ENCODE results near the gene CCDC74B. TPM values are rescaled to one million over a fixed set of nuclear protein-coding genes. Genes with fewer than 3 reads are reported as not detected.
"Not testable (repeated sequence)": the region's sequence is repeated elsewhere in the genome, so short reads cannot be mapped to it uniquely, and the experiment has no call there.

CCDC74B gene
- total RNA-seq, 1 donor = 5.4 TPM

GRCh38 chr2:130139331-130140280 lies 5.3 kb downstream of the CCDC74B start:
- not testable (repeated sequence) for H3K36me3 ChIP-seq (ENCODE audit: insufficient read depth, low read length); H3K27ac ChIP-seq (ENCODE audit: low read depth, low read length); H2AFZ ChIP-seq (ENCODE audit: low read length); H3K4me3 ChIP-seq (ENCODE audit: insufficient read depth, low read length); H3K79me2 ChIP-seq (ENCODE audit: insufficient read depth, low read length); DNase-seq (ENCODE audit: insufficient read length, low spot score, missing footprints); H4K20me1 ChIP-seq (ENCODE audit: insufficient read depth, low read length); H3K4me1 ChIP-seq (ENCODE audit: insufficient read depth, low read length); H3K4me2 ChIP-seq (ENCODE audit: insufficient read depth, low read length); H3K9me3 ChIP-seq (ENCODE audit: low read depth, low read length); H3K27me3 ChIP-seq (ENCODE audit: insufficient read depth, low read length)

- not testable (repeated sequence) for H3K4me3 ChIP-seq (ENCODE audit: insufficient read depth, low read length); H3K27ac ChIP-seq (ENCODE audit: low read depth, low read length); H3K79me2 ChIP-seq (ENCODE audit: insufficient read depth, low read length); H3K4me2 ChIP-seq (ENCODE audit: insufficient read depth, low read length); DNase-seq (ENCODE audit: insufficient read length, low spot score, missing footprints); H3K4me1 ChIP-seq (ENCODE audit: insufficient read depth, low read length); H2AFZ ChIP-seq (ENCODE audit: low read length); H3K9me3 ChIP-seq (ENCODE audit: low read depth, low read length); H3K27me3 ChIP-seq (ENCODE audit: insufficient read depth, low read length); H4K20me1 ChIP-seq (ENCODE audit: insufficient read depth, low read length); H3K36me3 ChIP-seq (ENCODE audit: insufficient read depth, low read length)
Measured at GRCh38 chr2:130138841-130139251, 6.1 kb downstream of the CCDC74B start.

- not testable (repeated sequence) for DNase-seq (ENCODE audit: insufficient read length, low spot score, missing footprints); H3K9me3 ChIP-seq (ENCODE audit: low read depth, low read length); H3K27ac ChIP-seq (ENCODE audit: low read depth, low read length); H3K4me3 ChIP-seq (ENCODE audit: insufficient read depth, low read length); H2AFZ ChIP-seq (ENCODE audit: low read length); H3K36me3 ChIP-seq (ENCODE audit: insufficient read depth, low read length); H3K27me3 ChIP-seq (ENCODE audit: insufficient read depth, low read length); H3K4me1 ChIP-seq (ENCODE audit: insufficient read depth, low read length); H4K20me1 ChIP-seq (ENCODE audit: insufficient read depth, low read length); H3K79me2 ChIP-seq (ENCODE audit: insufficient read depth, low read length); H3K4me2 ChIP-seq (ENCODE audit: insufficient read depth, low read length)
Measured at GRCh38 chr2:130138326-130138725, 6.6 kb downstream of the CCDC74B start.

GRCh38 chr2:130137118-130137517 lies 7.8 kb downstream of the CCDC74B start:
- H3K27me3 ChIP-seq (ENCODE audit: insufficient read depth, low read length); H3K79me2 ChIP-seq (ENCODE audit: insufficient read depth, low read length); DNase-seq (ENCODE audit: insufficient read length, low spot score, missing footprints); H3K4me1 ChIP-seq (ENCODE audit: insufficient read depth, low read length); H3K27ac ChIP-seq (ENCODE audit: low read depth, low read length); H3K4me3 ChIP-seq (ENCODE audit: insufficient read depth, low read length); H4K20me1 ChIP-seq (ENCODE audit: insufficient read depth, low read length); H3K36me3 ChIP-seq (ENCODE audit: insufficient read depth, low read length); H3K4me2 ChIP-seq (ENCODE audit: insufficient read depth, low read length); H2AFZ ChIP-seq (ENCODE audit: low read length); H3K9me3 ChIP-seq (ENCODE audit: low read depth, low read length): not testable (repeated sequence)

GRCh38 chr2:130136546-130136945 lies 8.4 kb downstream of the CCDC74B start:
- H3K4me3 ChIP-seq (ENCODE audit: insufficient read depth, low read length); H3K9me3 ChIP-seq (ENCODE audit: low read depth, low read length); H4K20me1 ChIP-seq (ENCODE audit: insufficient read depth, low read length); H3K36me3 ChIP-seq (ENCODE audit: insufficient read depth, low read length); H3K4me2 ChIP-seq (ENCODE audit: insufficient read depth, low read length); H3K27ac ChIP-seq (ENCODE audit: low read depth, low read length); H3K4me1 ChIP-seq (ENCODE audit: insufficient read depth, low read length); H3K27me3 ChIP-seq (ENCODE audit: insufficient read depth, low read length); DNase-seq (ENCODE audit: insufficient read length, low spot score, missing footprints); H3K79me2 ChIP-seq (ENCODE audit: insufficient read depth, low read length); H2AFZ ChIP-seq (ENCODE audit: low read length): not testable (repeated sequence)

GRCh38 chr2:130135692-130136541 lies 9.0 kb downstream of the CCDC74B start:
- Histone ChIP-seq H3K4me2 (ENCODE audit: insufficient read depth, low read length) (no peak overlapping the region), H3K36me3 (ENCODE audit: insufficient read depth, low read length) (no peaks in the 10 kb centered on the region), H3K9me3 (ENCODE audit: low read depth, low read length) (no peaks in the 10 kb centered on the region), H4K20me1 (ENCODE audit: insufficient read depth, low read length) (no peaks in the 10 kb centered on the region), H2AFZ (ENCODE audit: low read length) (no peak overlapping the region), H3K4me3 (ENCODE audit: insufficient read depth, low read length) (no peak overlapping the region), H3K79me2 (ENCODE audit: insufficient read depth, low read length) (no peaks in the 10 kb centered on the region), H3K4me1 (ENCODE audit: insufficient read depth, low read length) (no peaks in the 10 kb centered on the region), H3K27ac (ENCODE audit: low read depth, low read length) (no peak overlapping the region), H3K27me3 (ENCODE audit: insufficient read depth, low read length) (no peaks in the 10 kb centered on the region)
- DNase-seq (ENCODE audit: insufficient read length, low spot score, missing footprints) = peak; percentile 19
- TF ChIP-seq CTCF (IDR thresholded peaks at IDR 0.05; ENCODE audit: extremely low read depth, low read depth, low read length) = no peak

- not testable (repeated sequence) for H3K4me1 ChIP-seq (ENCODE audit: insufficient read depth, low read length); H3K9me3 ChIP-seq (ENCODE audit: low read depth, low read length); H3K79me2 ChIP-seq (ENCODE audit: insufficient read depth, low read length); H3K4me3 ChIP-seq (ENCODE audit: insufficient read depth, low read length); H3K27me3 ChIP-seq (ENCODE audit: insufficient read depth, low read length); H3K36me3 ChIP-seq (ENCODE audit: insufficient read depth, low read length); H4K20me1 ChIP-seq (ENCODE audit: insufficient read depth, low read length); H3K27ac ChIP-seq (ENCODE audit: low read depth, low read length); DNase-seq (ENCODE audit: insufficient read length, low spot score, missing footprints); H2AFZ ChIP-seq (ENCODE audit: low read length); H3K4me2 ChIP-seq (ENCODE audit: insufficient read depth, low read length)
Measured at GRCh38 chr2:130129120-130129829, 15.6 kb downstream of the CCDC74B start, which contains the start of gene POTEF. Gene POTEF (minus strand): TSS chr2:130129222. CDS start chr2:130120515, 8,707 bp downstream.

Measured in osteoblast (primary cell).